ENCODE measurements around the gene COPA. TPM values are rescaled to one million over a fixed set of nuclear protein-coding genes. Genes with fewer than 3 reads are reported as not detected.

The COPA gene
- total and polyA plus RNA-seq, 8 donors = 149 to 182 (median 174) TPM

- Histone ChIP-seq H3K4me3 (no peak overlapping the region), H3K9me3 (no peaks in the 10 kb centered on the region), H3K27ac (no peak overlapping the region), H3K36me3 (peaks cover 0 to 62% of the 10 kb centered on the region in 2 donors), H3K27me3 (no peaks in the 10 kb centered on the region), H3K4me1 (no peaks in the 10 kb centered on the region)
- DNase-seq = no peak
- no peak for ATAC-seq
- TF ChIP-seq, protein P1, sequence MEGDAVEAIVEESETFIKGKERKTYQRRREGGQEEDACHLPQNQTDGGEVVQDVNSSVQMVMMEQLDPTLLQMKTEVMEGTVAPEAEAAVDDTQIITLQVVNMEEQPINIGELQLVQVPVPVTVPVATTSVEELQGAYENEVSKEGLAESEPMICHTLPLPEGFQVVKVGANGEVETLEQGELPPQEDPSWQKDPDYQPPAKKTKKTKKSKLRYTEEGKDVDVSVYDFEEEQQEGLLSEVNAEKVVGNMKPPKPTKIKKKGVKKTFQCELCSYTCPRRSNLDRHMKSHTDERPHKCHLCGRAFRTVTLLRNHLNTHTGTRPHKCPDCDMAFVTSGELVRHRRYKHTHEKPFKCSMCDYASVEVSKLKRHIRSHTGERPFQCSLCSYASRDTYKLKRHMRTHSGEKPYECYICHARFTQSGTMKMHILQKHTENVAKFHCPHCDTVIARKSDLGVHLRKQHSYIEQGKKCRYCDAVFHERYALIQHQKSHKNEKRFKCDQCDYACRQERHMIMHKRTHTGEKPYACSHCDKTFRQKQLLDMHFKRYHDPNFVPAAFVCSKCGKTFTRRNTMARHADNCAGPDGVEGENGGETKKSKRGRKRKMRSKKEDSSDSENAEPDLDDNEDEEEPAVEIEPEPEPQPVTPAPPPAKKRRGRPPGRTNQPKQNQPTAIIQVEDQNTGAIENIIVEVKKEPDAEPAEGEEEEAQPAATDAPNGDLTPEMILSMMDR (IDR thresholded peaks at IDR 0.05) = no peak
- intact Hi-C loops (cut with DNase I) = no loop called here
Measured at GRCh38 chr1:160277330-160277729, 65.7 kb downstream of the COPA start.

GRCh38 chr1:160271025-160271424 lies 72.0 kb downstream of the COPA start:
- H3K27ac ChIP-seq = no peak overlapping the region
- ATAC-seq (no peak), DNase-seq (no peak)
- TF ChIP-seq, protein P1 (IDR thresholded peaks at IDR 0.05) = no peak
- no peaks in the 10 kb centered on the region for H3K4me1 ChIP-seq
- no peak overlapping the region for H3K4me3 ChIP-seq
- no peaks in the 10 kb centered on the region for H3K36me3 ChIP-seq
- no peaks in the 10 kb centered on the region for H3K27me3 ChIP-seq
- H3K9me3 ChIP-seq = no peaks in the 10 kb centered on the region
- intact Hi-C loops (cut with DNase I) = no loop called here

- Histone ChIP-seq H3K27me3 (no peaks in the 10 kb centered on the region), H3K4me1 (peaks cover 0 to 7% of the 10 kb centered on the region in 2 donors), H3K36me3 (no peaks in the 10 kb centered on the region), H3K27ac (no peak overlapping the region), H3K9me3 (no peaks in the 10 kb centered on the region), H3K4me3 (no peak overlapping the region)
- ATAC-seq (no peak), DNase-seq (no peak)
- TF ChIP-seq, protein P1 (IDR thresholded peaks at IDR 0.05) = no peak
- intact Hi-C loops (cut with DNase I) = no loop called here
Measured at GRCh38 chr1:160267284-160267991, 75.6 kb downstream of the COPA start.

DNA sequence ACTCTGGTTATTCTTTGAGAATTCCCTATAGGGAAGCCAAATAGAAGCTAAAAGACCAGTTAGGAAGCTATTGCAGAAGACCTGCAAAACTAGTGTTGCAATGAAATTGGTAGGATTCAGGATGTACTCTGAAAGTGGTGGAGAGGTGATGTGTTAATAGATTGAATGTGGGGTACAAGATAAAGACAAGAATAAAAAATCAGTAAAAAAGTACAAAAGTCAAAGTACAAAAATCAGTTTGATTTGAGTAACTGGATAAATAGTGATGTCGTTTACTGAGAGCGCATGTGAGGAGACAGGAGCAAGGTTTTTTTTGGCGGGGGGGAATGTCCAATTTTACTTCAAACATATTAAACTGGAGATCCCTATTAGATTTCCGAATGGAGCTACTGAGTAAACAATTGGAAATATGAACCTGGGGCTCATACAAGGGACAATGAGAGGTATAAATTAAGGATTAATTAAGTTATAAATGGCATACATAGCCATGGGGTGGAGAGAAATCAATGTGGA lies 78.2 kb downstream of the COPA start:
- intact Hi-C loops (cut with DNase I) = no loop called here
- no peaks in the 10 kb centered on the region for H3K27me3 ChIP-seq
- TF ChIP-seq, protein P1 (IDR thresholded peaks at IDR 0.05) = no peak
- H3K4me1 ChIP-seq = peaks cover 13 to 24% of the 10 kb centered on the region in 2 donors
- H3K9me3 ChIP-seq = no peaks in the 10 kb centered on the region
- ATAC-seq = no peak
- no peaks in the 10 kb centered on the region for H3K36me3 ChIP-seq
- no peak overlapping the region for H3K27ac ChIP-seq
- no peak overlapping the region for H3K4me3 ChIP-seq
- no peak for DNase-seq

DNA sequence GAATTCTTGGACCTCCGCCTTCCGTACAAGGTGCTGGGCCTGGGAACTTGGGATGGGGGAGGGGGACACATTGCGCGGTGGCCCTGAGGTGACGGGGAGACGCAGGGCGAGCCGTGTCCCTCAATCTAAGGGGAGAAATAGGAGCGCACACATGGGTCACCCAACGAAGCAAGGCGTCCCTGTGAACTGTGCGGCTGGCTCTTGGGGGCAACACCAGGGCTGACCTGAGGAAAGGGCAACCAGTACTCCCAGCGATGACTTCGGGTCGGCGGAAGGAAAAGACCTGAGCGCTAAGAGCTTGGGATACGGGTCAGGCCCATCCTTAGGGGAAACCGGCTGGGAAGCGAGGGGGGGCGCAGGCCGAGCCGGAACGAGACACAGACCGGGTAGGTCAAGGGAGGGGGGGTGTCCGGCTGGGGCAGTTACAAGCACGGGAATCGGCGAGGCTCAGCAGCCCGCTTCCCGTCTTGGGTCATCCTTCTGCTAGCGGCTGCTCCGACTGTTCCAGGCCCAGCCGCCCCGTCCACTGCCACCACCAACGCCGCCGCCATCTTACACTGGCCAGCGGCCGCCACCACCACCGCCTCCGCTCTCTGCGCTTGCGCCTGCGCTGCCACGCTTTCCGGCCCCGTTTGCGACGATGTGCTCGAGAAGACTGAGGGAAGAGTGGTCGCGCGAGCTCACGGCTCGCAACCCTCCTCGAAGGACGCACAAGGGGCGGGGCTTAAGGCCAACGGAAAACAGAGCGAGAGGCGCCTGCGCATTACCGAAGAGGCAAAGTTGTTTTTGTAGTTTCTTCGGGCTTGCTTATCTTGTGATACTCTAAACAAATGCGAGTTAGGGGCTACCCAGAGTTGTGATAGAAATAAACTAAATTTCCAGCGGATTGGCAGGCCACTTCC lies 80.9 kb downstream of the COPA start, which contains the start of gene DCAF8:
Gene DCAF8 (minus strand): TSS at position 657 of the 902 bp plus-strand sequence. CDS start 18,541 bp downstream, outside the sequence.
- peaks cover 13 to 49% of the 10 kb centered on the region in 2 donors for H3K4me1 ChIP-seq
- intact Hi-C loops (cut with DNase I) = no loop called here
- H3K27me3 ChIP-seq = no peaks in the 10 kb centered on the region
- no peaks in the 10 kb centered on the region for H3K9me3 ChIP-seq
- peak; percentile 98 to 99 (median 99) for DNase-seq
- no peaks in the 10 kb centered on the region for H3K36me3 ChIP-seq
- peak within 1 kb of the TSS; percentile 68 to 69 for H3K4me3 ChIP-seq
- peak within 1 kb of the TSS; percentile 94 to 97 for H3K27ac ChIP-seq
- TF ChIP-seq, protein P1 (IDR thresholded peaks at IDR 0.05) = no peak
- peak; percentile 99 for ATAC-seq
